SK-N-MC (cell line): ENCODE data around the gene MDH2.
"Not testable (repeated sequence)": the region's sequence is repeated elsewhere in the genome, so short reads cannot be mapped to it uniquely, and the experiment has no call there.

ENCODE experiments used
- DNase-seq: peaks from one replicate; pipeline ENCODE4 v3.0.0-alpha.2; 2011; ENCODE audit warnings: low read depth, low spot score
- H3K27ac ChIP-seq: fragments of 200-600 bp; sonication (generic); 2 replicates; pipeline ENCODE4 v1.5.1; 2016; ENCODE audit warnings: mixed run types
- H3K36me3 ChIP-seq: fragments of 200-600 bp; sonication (generic); 2 replicates; pipeline ENCODE4 v1.6.1; 2017; ENCODE audit warnings: antibody characterized with exemption, low read length, mixed read lengths; ENCODE audit not compliant: insufficient read depth
- H3K4me3 ChIP-seq: fragments of 200-600 bp; sonication (generic); 2 replicates; pipeline ENCODE4 v1.5.1; 2016
- H3K9ac ChIP-seq: fragments of 200-600 bp; sonication (generic); 2 replicates; pipeline ENCODE4 v1.8.0; 2017; ENCODE audit warnings: mixed run types, mixed read lengths; ENCODE audit not compliant: insufficient read length
- H3K9me3 ChIP-seq: fragments of 200-600 bp; sonication (generic); 2 replicates; pipeline ENCODE4 v1.6.1; 2017; ENCODE audit warnings: low read depth, mild to moderate bottlenecking, antibody characterized with exemption, low read length, moderate library complexity, mixed read lengths
- EZH2 ChIP-seq: fragments of 200-600 bp; sonication (generic); IDR thresholded peaks from one replicate; pipeline ENCODE4 v1.6.1; 2017; ENCODE audit warnings: antibody characterized with exemption
- FOXP2 ChIP-seq: optimal IDR thresholded peaks from 2 replicates; pipeline ENCODE3; 2011; ENCODE audit warnings: mild to moderate bottlenecking, moderate library complexity; ENCODE audit not compliant: insufficient read depth; ENCODE audit errors: extremely low read length, control extremely low read depth
- POLR2AphosphoS5 ChIP-seq: IDR thresholded peaks from 2 replicates; pipeline ENCODE4 v1.6.1; 2012; ENCODE audit warnings: mild to moderate bottlenecking, low read depth, low read length, borderline replicate concordance

MDH2 gene

DNA sequence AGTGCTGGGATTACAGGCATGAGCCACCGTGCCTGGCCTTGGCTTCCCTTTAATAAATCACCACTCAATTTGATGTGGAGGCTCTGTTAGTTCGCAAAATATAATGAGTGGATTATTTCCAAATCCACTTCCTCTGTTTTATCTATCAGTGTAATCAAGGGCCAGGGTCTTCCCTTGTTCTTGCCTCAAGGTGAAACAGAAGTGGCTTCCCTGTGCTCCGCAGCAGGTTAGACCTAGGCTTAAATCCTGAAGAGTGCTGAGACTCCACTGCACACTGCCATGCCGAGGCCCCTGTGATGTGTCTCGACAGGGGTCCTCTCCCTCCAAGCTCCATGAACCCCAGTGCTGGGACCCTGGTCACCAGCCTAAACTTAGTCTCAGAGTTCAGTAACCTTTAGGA is 59.0 kb downstream of the MDH2 start:
- DNase-seq = no peak
- Histone ChIP-seq H3K9me3 (no peaks in the 10 kb centered on the region), H3K9ac (no peak overlapping the region), H3K4me3 (no peak overlapping the region), H3K27ac (no peak overlapping the region), H3K36me3 (no peaks in the 10 kb centered on the region)
- TF ChIP-seq FOXP2 (no peak), EZH2 (no peak), POLR2AphosphoS5 (no peak)

GRCh38 chr7:76108540-76109233 is 60.8 kb downstream of the MDH2 start:
- no peak for TF ChIP-seq POLR2AphosphoS5
- TF ChIP-seq FOXP2 = no peak
- TF ChIP-seq EZH2 = no peak
- Histone ChIP-seq H3K4me3 (no peak overlapping the region), H3K9me3 (no peaks in the 10 kb centered on the region), H3K27ac (no peak overlapping the region), H3K36me3 (no peaks in the 10 kb centered on the region), H3K9ac (no peak overlapping the region)
- no peak for DNase-seq

GRCh38 chr7:76113042-76113630 is 65.2 kb downstream of the MDH2 start:
- H3K27ac ChIP-seq, H3K4me3 ChIP-seq, H3K36me3 ChIP-seq, H3K9me3 ChIP-seq, H3K9ac ChIP-seq, DNase-seq: not testable (repeated sequence)

DNA sequence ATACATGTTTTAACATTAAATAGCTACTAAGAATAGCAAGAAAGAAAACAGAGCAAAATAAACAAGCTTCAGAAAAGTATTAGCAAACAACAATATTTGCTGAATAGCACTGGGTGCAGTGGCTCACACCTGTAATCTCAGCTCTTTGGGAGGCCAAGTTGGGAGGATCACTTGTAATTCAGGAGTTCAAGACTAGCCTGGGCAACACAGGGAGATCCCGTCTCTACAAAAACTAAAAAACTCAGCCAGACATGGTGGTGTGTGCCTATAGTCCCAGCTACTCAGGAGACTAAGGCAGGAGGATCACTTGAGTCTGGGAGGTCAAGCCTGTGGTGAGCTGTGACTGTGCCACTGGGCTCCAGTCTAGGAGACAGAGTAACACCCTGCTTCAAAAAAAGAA is 66.8 kb downstream of the MDH2 start:
- H3K4me3 ChIP-seq, H3K36me3 ChIP-seq, H3K9me3 ChIP-seq, DNase-seq, H3K27ac ChIP-seq, H3K9ac ChIP-seq: not testable (repeated sequence)
